ENCODE measurements around the gene CCDC92B. TPM values are rescaled to one million over a fixed set of nuclear protein-coding genes. Genes with fewer than 3 reads are reported as not detected.

The CCDC92B gene
- total and polyA plus RNA-seq, 8 donors: 0.12 to 1.7 (median 0.48) TPM; not detected in 5

- Histone ChIP-seq H3K36me3 (no peaks in the 10 kb centered on the region), H3K9me3 (no peaks in the 10 kb centered on the region), H3K4me1 (no peaks in the 10 kb centered on the region), H3K27me3 (peaks cover 0 to 17% (median 0%) of the 10 kb centered on the region in 3 donors), H3K27ac (no peak overlapping the region), H3K4me3 (no peak overlapping the region)
- intact Hi-C loops (cut with DNase I; ENCODE audit: low total_unique reads): no loop called here
- DNase-seq: no peak
- no peak for TF ChIP-seq POLR2AphosphoS5 (IDR thresholded peaks at IDR 0.05)
- TF ChIP-seq POLR2A (IDR thresholded peaks at IDR 0.05): no peak
- no peak for TF ChIP-seq CTCF (IDR thresholded peaks at IDR 0.05)
- no peak for TF ChIP-seq EP300 (IDR thresholded peaks at IDR 0.05)
- WGBS, 5 donors: 47 to 80% (median 71%) methylated on average over 3 of the region's 3 CpGs
Observed at GRCh38 chr17:2736956-2737355, 12.5 kb downstream of the CCDC92B start.

GRCh38 chr17:2735896-2736295 lies 13.6 kb downstream of the CCDC92B start:
- no peaks in the 10 kb centered on the region for H3K4me1 ChIP-seq
- 48 to 82% (median 51%) methylated on average over 5 of the region's 5 CpGs for WGBS, 5 donors
- no peak overlapping the region for H3K4me3 ChIP-seq
- no peaks in the 10 kb centered on the region for H3K9me3 ChIP-seq
- H3K36me3 ChIP-seq: no peaks in the 10 kb centered on the region
- intact Hi-C loops (cut with DNase I; ENCODE audit: low total_unique reads): no loop called here
- no peak overlapping the region for H3K27ac ChIP-seq
- no peak for DNase-seq
- TF ChIP-seq POLR2A (IDR thresholded peaks at IDR 0.05) (no peak), EP300 (IDR thresholded peaks at IDR 0.05) (no peak), CTCF (IDR thresholded peaks at IDR 0.05) (no peak), POLR2AphosphoS5 (IDR thresholded peaks at IDR 0.05) (no peak)
- peaks cover 0 to 27% (median 5%) of the 10 kb centered on the region in 3 donors for H3K27me3 ChIP-seq

- H3K36me3 ChIP-seq: no peaks in the 10 kb centered on the region
- H3K9me3 ChIP-seq: no peaks in the 10 kb centered on the region
- TF ChIP-seq CTCF (IDR thresholded peaks at IDR 0.05) (no peak), EP300 (IDR thresholded peaks at IDR 0.05) (no peak), POLR2AphosphoS5 (IDR thresholded peaks at IDR 0.05) (no peak), POLR2A (IDR thresholded peaks at IDR 0.05) (no peak)
- no peaks in the 10 kb centered on the region for H3K4me1 ChIP-seq
- peak in 1 of 2 donors; percentile 46 for DNase-seq
- no peak overlapping the region for H3K4me3 ChIP-seq
- H3K27me3 ChIP-seq: peaks cover 0 to 30% (median 5%) of the 10 kb centered on the region in 3 donors
- WGBS, 5 donors: 74 to 86% (median 80%) methylated on average over 8 to 10 of the region's 10 CpGs
- intact Hi-C loops (cut with DNase I; ENCODE audit: low total_unique reads): no loop called here
- H3K27ac ChIP-seq: no peak overlapping the region
Observed at GRCh38 chr17:2734939-2735338, 14.5 kb downstream of the CCDC92B start.

GRCh38 chr17:2731807-2732206 lies 17.6 kb downstream of the CCDC92B start:
- no peak for TF ChIP-seq POLR2AphosphoS5 (IDR thresholded peaks at IDR 0.05)
- TF ChIP-seq CTCF (IDR thresholded peaks at IDR 0.05): no peak
- no peak for TF ChIP-seq EP300 (IDR thresholded peaks at IDR 0.05)
- TF ChIP-seq POLR2A (IDR thresholded peaks at IDR 0.05): no peak
- Histone ChIP-seq H3K27ac (no peak overlapping the region), H3K4me1 (no peaks in the 10 kb centered on the region), H3K27me3 (peaks cover 0 to 47% (median 10%) of the 10 kb centered on the region in 3 donors), H3K36me3 (no peaks in the 10 kb centered on the region), H3K9me3 (no peaks in the 10 kb centered on the region), H3K4me3 (no peak overlapping the region)
- 80 to 85% (median 85%) methylated on average over 10 of the region's 10 CpGs for WGBS, 5 donors
- intact Hi-C loops (cut with DNase I; ENCODE audit: low total_unique reads): no loop called here
- no peak for DNase-seq

Data from stomach (tissue), 9 donors.